ENCODE measurements around the gene EVX2. TPM values are rescaled to one million over a fixed set of nuclear protein-coding genes. Genes with fewer than 3 reads are reported as not detected.

EVX2 gene
- total RNA-seq, 1 experiment from 2014 or later: not detected

GRCh38 chr2:176128982-176129796, 45.4 kb upstream of the EVX2 start, which contains the start of gene HOXD8:
Gene HOXD8, plus strand, starts transcription at chr2:176129705. Its CDS starts 662 bp downstream, at chr2:176130367.
- TF ChIP-seq, protein P1, sequence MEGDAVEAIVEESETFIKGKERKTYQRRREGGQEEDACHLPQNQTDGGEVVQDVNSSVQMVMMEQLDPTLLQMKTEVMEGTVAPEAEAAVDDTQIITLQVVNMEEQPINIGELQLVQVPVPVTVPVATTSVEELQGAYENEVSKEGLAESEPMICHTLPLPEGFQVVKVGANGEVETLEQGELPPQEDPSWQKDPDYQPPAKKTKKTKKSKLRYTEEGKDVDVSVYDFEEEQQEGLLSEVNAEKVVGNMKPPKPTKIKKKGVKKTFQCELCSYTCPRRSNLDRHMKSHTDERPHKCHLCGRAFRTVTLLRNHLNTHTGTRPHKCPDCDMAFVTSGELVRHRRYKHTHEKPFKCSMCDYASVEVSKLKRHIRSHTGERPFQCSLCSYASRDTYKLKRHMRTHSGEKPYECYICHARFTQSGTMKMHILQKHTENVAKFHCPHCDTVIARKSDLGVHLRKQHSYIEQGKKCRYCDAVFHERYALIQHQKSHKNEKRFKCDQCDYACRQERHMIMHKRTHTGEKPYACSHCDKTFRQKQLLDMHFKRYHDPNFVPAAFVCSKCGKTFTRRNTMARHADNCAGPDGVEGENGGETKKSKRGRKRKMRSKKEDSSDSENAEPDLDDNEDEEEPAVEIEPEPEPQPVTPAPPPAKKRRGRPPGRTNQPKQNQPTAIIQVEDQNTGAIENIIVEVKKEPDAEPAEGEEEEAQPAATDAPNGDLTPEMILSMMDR (IDR thresholded peaks at IDR 0.05; ENCODE audit: unreplicated experiment): no peak
- DNase-seq (ENCODE audit: unreplicated experiment): no peak
- H3K27ac Mint-ChIP-seq (ENCODE audit: low read depth, unreplicated experiment): no peak within 1 kb of the TSS
- POLR2A ChIA-PET: no interaction called here
- no peaks in the 10 kb centered on the region for H3K9me3 Mint-ChIP-seq (ENCODE audit: unreplicated experiment)
- no peak within 1 kb of the TSS for H3K4me3 Mint-ChIP-seq (ENCODE audit: unreplicated experiment)
- H3K27me3 Mint-ChIP-seq (ENCODE audit: insufficient read depth, unreplicated experiment): peaks cover 3% of the 10 kb centered on the region
- H3K36me3 Mint-ChIP-seq (ENCODE audit: insufficient read depth, unreplicated experiment): no peaks in the 10 kb centered on the region
- CTCF ChIA-PET: interaction anchor here (3.1 to 4.4 kb wide), 4 partner anchors 11 to 1019 kb away, joined by 25 to 100 read pairs (median 50); no protein-coding TSS in a partner anchor
- BruUV-seq (replicated peaks): no TSS peak
- intact Hi-C loops (cut with micrococcal nuclease): loop anchor here (5.0 kb wide), 1 partner anchor 1033 kb away; no protein-coding TSS in a partner anchor
- H3K4me1 Mint-ChIP-seq (ENCODE audit: insufficient read depth, unreplicated experiment): no peaks in the 10 kb centered on the region

DNA sequence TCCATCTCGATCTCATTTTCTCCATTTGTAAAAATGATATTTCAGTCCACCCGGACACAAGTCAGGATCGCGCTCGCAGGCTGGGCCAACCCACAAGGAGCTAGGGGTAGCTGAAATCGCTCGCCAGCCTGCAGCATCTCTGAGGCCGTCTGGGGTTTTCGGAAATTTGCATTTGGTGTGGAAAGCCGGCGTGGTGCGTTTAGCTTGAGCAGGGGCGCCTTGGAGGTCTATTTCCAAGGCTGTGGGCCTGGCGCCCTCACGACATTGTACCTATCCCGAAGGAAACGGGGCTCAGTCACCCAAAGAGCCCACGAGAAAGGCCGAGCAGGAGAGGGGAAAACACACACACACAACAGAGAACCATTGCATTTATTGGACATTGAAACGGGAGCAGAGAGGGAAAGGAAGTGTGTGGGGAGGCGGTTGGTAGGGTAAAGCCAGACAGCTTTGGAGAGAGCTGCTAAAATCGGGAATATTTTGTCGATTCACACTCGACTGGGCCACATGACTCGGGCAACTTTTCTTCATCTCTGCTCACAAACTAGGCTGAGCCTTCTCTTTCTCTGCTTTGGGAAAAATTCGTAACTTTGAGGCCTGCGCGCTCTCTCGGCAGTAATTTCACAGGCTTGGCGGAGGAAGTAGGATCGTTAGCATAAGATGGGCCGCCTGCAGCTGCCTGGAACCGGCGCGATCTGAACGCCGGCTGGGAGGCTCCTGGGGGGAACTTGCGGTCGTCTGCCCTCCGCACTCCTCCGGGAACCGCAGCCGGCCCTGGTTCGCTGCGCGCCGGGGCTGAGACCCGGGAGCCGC, 44.6 kb upstream of the EVX2 start:
- H3K9me3 Mint-ChIP-seq (ENCODE audit: unreplicated experiment): no peaks in the 10 kb centered on the region
- ChIA-PET POLR2A (interaction anchor here (1.7 to 2.7 kb wide), 2 partner anchors 523 to 525 kb away, joined by 4 to 13 read pairs; no protein-coding TSS in a partner anchor), CTCF (interaction anchor here (0.5 to 4.4 kb wide), 27 partner anchors 9 to 1630 kb away, joined by 3 to 100 read pairs (median 5); no protein-coding TSS in a partner anchor)
- intact Hi-C loops (cut with micrococcal nuclease): loop anchor here (5.0 kb wide), 1 partner anchor 1034 kb away; no protein-coding TSS in a partner anchor
- no peaks in the 10 kb centered on the region for H3K4me1 Mint-ChIP-seq (ENCODE audit: insufficient read depth, unreplicated experiment)
- no peak overlapping the region for H3K27ac Mint-ChIP-seq (ENCODE audit: low read depth, unreplicated experiment)
- DNase-seq (ENCODE audit: unreplicated experiment): no peak
- no peak overlapping the region for H3K4me3 Mint-ChIP-seq (ENCODE audit: unreplicated experiment)
- peaks cover 11% of the 10 kb centered on the region for H3K27me3 Mint-ChIP-seq (ENCODE audit: insufficient read depth, unreplicated experiment)
- TF ChIP-seq, protein P1 (IDR thresholded peaks at IDR 0.05; ENCODE audit: unreplicated experiment): no peak
- H3K36me3 Mint-ChIP-seq (ENCODE audit: insufficient read depth, unreplicated experiment): no peaks in the 10 kb centered on the region
- BruUV-seq (replicated peaks): no TSS peak

GRCh38 chr2:176127774-176128072, 44.0 kb upstream of the EVX2 start:
- POLR2A ChIA-PET: interaction anchor here (1.6 to 2.7 kb wide), 3 partner anchors 524 to 1021 kb away, joined by 4 to 13 read pairs (median 7); no protein-coding TSS in a partner anchor
- no peak for DNase-seq (ENCODE audit: unreplicated experiment)
- intact Hi-C loops (cut with micrococcal nuclease): loop anchor here (1.0 to 5.0 kb wide), 4 partner anchors 525 to 1035 kb away; no protein-coding TSS in a partner anchor
- Mint-ChIP-seq H3K9me3 (ENCODE audit: unreplicated experiment) (no peaks in the 10 kb centered on the region), H3K27ac (ENCODE audit: low read depth, unreplicated experiment) (no peak overlapping the region), H3K4me1 (ENCODE audit: insufficient read depth, unreplicated experiment) (no peaks in the 10 kb centered on the region), H3K4me3 (ENCODE audit: unreplicated experiment) (no peak overlapping the region), H3K27me3 (ENCODE audit: insufficient read depth, unreplicated experiment) (peaks cover 11% of the 10 kb centered on the region), H3K36me3 (ENCODE audit: insufficient read depth, unreplicated experiment) (no peaks in the 10 kb centered on the region)
- TF ChIP-seq, protein P1 (IDR thresholded peaks at IDR 0.05; ENCODE audit: unreplicated experiment): no peak
- CTCF ChIA-PET: interaction anchor here (0.6 to 4.4 kb wide), 40 partner anchors 9 to 1631 kb away, joined by 3 to 100 read pairs (median 5); partner anchors contain the start of gene HOXD10
- no TSS peak for BruUV-seq (replicated peaks)
